ENCODE data around the gene NSUN5. TPM values are rescaled to one million over a fixed set of nuclear protein-coding genes. Genes with fewer than 3 reads are reported as not detected.
"Not testable (repeated sequence)": the region's sequence is repeated elsewhere in the genome, so short reads cannot be mapped to it uniquely, and the experiment has no call there.

NSUN5 gene
- total RNA-seq, 1 donor from 2014 or later, result 23.8 TPM

GRCh38 chr7:73325424-73325823, 16.8 kb upstream of the NSUN5 start:
- DNase-seq (ENCODE audit: low spot score), result not testable (repeated sequence)

GRCh38 chr7:73324081-73324845, 15.6 kb upstream of the NSUN5 start:
- peak; percentile 52 for DNase-seq (ENCODE audit: low spot score)

GRCh38 chr7:73323434-73324080, 14.9 kb upstream of the NSUN5 start:
- DNase-seq (ENCODE audit: low spot score), result not testable (repeated sequence)

GRCh38 chr7:73320009-73320408, 11.4 kb upstream of the NSUN5 start:
- not testable (repeated sequence) for DNase-seq (ENCODE audit: low spot score)

- DNase-seq (ENCODE audit: low spot score), result not testable (repeated sequence)
These were observed 10.9 kb upstream of the NSUN5 start for GRCh38 chr7:73319541-73319940.

- not testable (repeated sequence) for DNase-seq (ENCODE audit: low spot score)
These were observed 10.1 kb upstream of the NSUN5 start for GRCh38 chr7:73318656-73319204.

- no peak for DNase-seq (ENCODE audit: low spot score)
These were observed 7.9 kb upstream of the NSUN5 start for GRCh38 chr7:73316521-73316920.

- no peak for DNase-seq (ENCODE audit: low spot score)
These were observed 5.6 kb upstream of the NSUN5 start for GRCh38 chr7:73314271-73314670.

GRCh38 chr7:73313521-73313906, 4.9 kb upstream of the NSUN5 start:
- DNase-seq (ENCODE audit: low spot score), result no peak

- no peak for DNase-seq (ENCODE audit: low spot score)
These were observed 4.3 kb upstream of the NSUN5 start for GRCh38 chr7:73312831-73313520.

- not testable (repeated sequence) for DNase-seq (ENCODE audit: low spot score)
These were observed 2.8 kb upstream of the NSUN5 start for GRCh38 chr7:73311421-73311820.

GRCh38 chr7:73308074-73308664, 457 bp downstream of the NSUN5 start:
- peak; percentile 37 for DNase-seq (ENCODE audit: low spot score)

- DNase-seq (ENCODE audit: low spot score), result peak; percentile 37
These were observed 1.2 kb downstream of the NSUN5 start for GRCh38 chr7:73307436-73307835.

- DNase-seq (ENCODE audit: low spot score), result not testable (repeated sequence)
These were observed 3.8 kb downstream of the NSUN5 start for GRCh38 chr7:73304612-73305387.

- DNase-seq (ENCODE audit: low spot score), result no peak
These were observed 4.6 kb downstream of the NSUN5 start for GRCh38 chr7:73304071-73304470.

- DNase-seq (ENCODE audit: low spot score), result no peak
These were observed 5.1 kb downstream of the NSUN5 start for GRCh38 chr7:73303546-73303945.

- DNase-seq (ENCODE audit: low spot score), result not testable (repeated sequence)
These were observed 5.8 kb downstream of the NSUN5 start for GRCh38 chr7:73302846-73303245.

- DNase-seq (ENCODE audit: low spot score), result not testable (repeated sequence)
These were observed 7.5 kb downstream of the NSUN5 start for GRCh38 chr7:73301108-73301507.

GRCh38 chr7:73299812-73300211, 8.8 kb downstream of the NSUN5 start:
- not testable (repeated sequence) for DNase-seq (ENCODE audit: low spot score)

- DNase-seq (ENCODE audit: low spot score), result not testable (repeated sequence)
These were observed 10.9 kb downstream of the NSUN5 start for GRCh38 chr7:73297706-73298105.

- DNase-seq (ENCODE audit: low spot score), result not testable (repeated sequence)
These were observed 11.4 kb downstream of the NSUN5 start for GRCh38 chr7:73297235-73297634.

Data from ureter (tissue), 1 donor.